GM21515 (cell line): ENCODE measurements around the gene MAGEB1.

Experiments
- ATAC-seq: cut with Tn5 transposase; IDR thresholded peaks from one replicate; pipeline ENCODE4 v1.9.1; 2021; ENCODE audit not compliant: unreplicated experiment

The MAGEB1 gene

GRCh38 chrX:30246769-30247489, at the start of gene MAGEB1:
TSS of gene MAGEB1 (plus strand) at chrX:30247146. CDS start at chrX:30250494, 3,348 bp downstream.
- no peak for ATAC-seq

GRCh38 chrX:30212172-30212571, 34.8 kb upstream of the MAGEB1 start:
- ATAC-seq: no peak

- ATAC-seq: no peak
Measured at GRCh38 chrX:30215357-30215843, 31.5 kb upstream of the MAGEB1 start, which contains the start of gene MAGEB2. TSS of gene MAGEB2 (plus strand) at chrX:30215563. CDS start at chrX:30218581, 3,018 bp downstream.

- no peak for ATAC-seq
Measured at GRCh38 chrX:30217465-30217864, 29.5 kb upstream of the MAGEB1 start.

- ATAC-seq: no peak
Measured at GRCh38 chrX:30219372-30219771, 27.6 kb upstream of the MAGEB1 start.

GRCh38 chrX:30220661-30221060, 26.3 kb upstream of the MAGEB1 start:
- no peak for ATAC-seq

- no peak for ATAC-seq
Measured at GRCh38 chrX:30224536-30224935, 22.4 kb upstream of the MAGEB1 start.

- ATAC-seq: no peak
Measured at GRCh38 chrX:30228526-30228925, 18.4 kb upstream of the MAGEB1 start.

- no peak for ATAC-seq
Measured at GRCh38 chrX:30230395-30230794, 16.6 kb upstream of the MAGEB1 start, which contains the start of gene MAGEB3. TSS of gene MAGEB3 (plus strand) at chrX:30230657. CDS start at chrX:30235925, 5,268 bp downstream.

GRCh38 chrX:30241724-30242415, 5.1 kb upstream of the MAGEB1 start, which contains the start of gene MAGEB4:
TSS of gene MAGEB4 (plus strand) at chrX:30242000. CDS start at chrX:30242136, 136 bp downstream.
- no peak for ATAC-seq

- peak; percentile 47 for ATAC-seq
Measured at GRCh38 chrX:30248854-30249253, 1.9 kb downstream of the MAGEB1 start.

- ATAC-seq: peak; percentile 59
Measured at GRCh38 chrX:30253257-30253656, 6.3 kb downstream of the MAGEB1 start.

GRCh38 chrX:30259927-30260326, 13.0 kb downstream of the MAGEB1 start:
- no peak for ATAC-seq

GRCh38 chrX:30261012-30261411, 14.1 kb downstream of the MAGEB1 start:
- ATAC-seq: no peak

- ATAC-seq: no peak
Measured at GRCh38 chrX:30262763-30263162, 15.8 kb downstream of the MAGEB1 start.

GRCh38 chrX:30270639-30271038, 23.7 kb downstream of the MAGEB1 start:
- ATAC-seq: no peak

GRCh38 chrX:30275498-30275897, 28.6 kb downstream of the MAGEB1 start:
- no peak for ATAC-seq

GRCh38 chrX:30278365-30278764, 31.4 kb downstream of the MAGEB1 start:
- ATAC-seq: no peak

- ATAC-seq: no peak
Measured at GRCh38 chrX:30280428-30280827, 33.5 kb downstream of the MAGEB1 start.

GRCh38 chrX:30282527-30282926, 35.6 kb downstream of the MAGEB1 start:
- ATAC-seq: no peak

GRCh38 chrX:30283456-30284200, 36.7 kb downstream of the MAGEB1 start:
- no peak for ATAC-seq
